Activated CD8-positive, alpha-beta T cell treated with anti-CD3 and anti-CD28 coated beads, Interleukin-2, amount 10 ng/mL, durations not matched to agents 7 days and 5 days (primary cell): Measurements from ENCODE around the gene TFB1M. TPM values are rescaled to one million over a fixed set of nuclear protein-coding genes. Genes with fewer than 3 reads are reported as not detected.

Source experiments
- ATAC-seq: fragments of 150-1000 bp; cut with Tn5 transposase; one replicate; pipeline ENCODE4 v1.10.0; 2021; ENCODE audit warnings: moderate library complexity
- CTCF ChIA-PET: fragments of 350-600 bp; sonication (Branson Sonifier 250); formaldehyde crosslinking; loops from one replicate; lab custom pipeline; 2021; ENCODE audit warnings: antibody characterized with exemption; lab: Charles Lee
- POLR2A ChIA-PET: fragments of 350-600 bp; sonication (Branson Sonifier 250); formaldehyde crosslinking; loops from one replicate; lab custom pipeline; 2021; ENCODE audit warnings: antibody characterized with exemption; lab: Charles Lee
- DNase-seq: peaks from one replicate; pipeline ENCODE4 v3.0.0-alpha.2; 2020
- H3K27ac Mint-ChIP-seq: one replicate; pipeline ENCODE4 v1.8.0; 2021; ENCODE audit warnings: mild to moderate bottlenecking, mixed read lengths
- H3K27me3 Mint-ChIP-seq: one replicate; pipeline ENCODE4 v1.8.0; 2021; ENCODE audit warnings: low read depth, mixed read lengths
- H3K36me3 Mint-ChIP-seq: one replicate; pipeline ENCODE4 v1.8.0; 2021; ENCODE audit warnings: low read depth, mixed read lengths
- H3K4me1 Mint-ChIP-seq: one replicate; pipeline ENCODE4 v1.8.0; 2021; ENCODE audit warnings: low read depth, mixed read lengths
- H3K4me3 Mint-ChIP-seq: one replicate; pipeline ENCODE4 v1.8.0; 2021; ENCODE audit warnings: mild to moderate bottlenecking, mixed read lengths
- H3K9me3 Mint-ChIP-seq: one replicate; pipeline ENCODE4 v1.8.0; 2022; ENCODE audit warnings: mixed read lengths; ENCODE audit not compliant: insufficient read depth
- total RNA-seq, 2 experiments: library from RNA; stranded (reverse); gene quantifications; one replicate each; pipeline ENCODE4 v1.2.3, GENCODE V29; 2021

Gene TFB1M
- total RNA-seq, 2 experiments from 2014 or later = 34.9 to 35.1 TPM

DNA sequence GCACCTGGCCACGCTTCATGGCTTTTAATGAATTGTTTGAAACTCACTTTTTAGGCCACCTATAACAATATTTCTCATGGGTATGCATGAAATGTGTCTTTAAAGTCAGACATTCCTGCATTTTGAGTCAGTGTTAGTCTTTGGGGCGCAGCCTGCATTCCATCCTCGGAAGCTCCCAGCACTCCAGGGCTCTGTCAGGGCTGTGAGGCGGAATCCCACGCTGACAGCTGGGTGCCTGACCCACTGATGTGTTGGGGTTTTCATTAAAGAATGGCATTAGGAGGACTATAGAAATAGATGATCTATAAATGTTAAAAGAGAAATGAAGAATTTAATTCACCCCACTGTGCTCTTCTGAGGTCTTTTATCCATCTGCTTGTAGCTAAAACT, 66.7 kb downstream of the TFB1M start:
- Mint-ChIP-seq H3K27ac (no peak overlapping the region), H3K4me1 (no peaks in the 10 kb centered on the region), H3K4me3 (no peak overlapping the region), H3K36me3 (peaks cover 13% of the 10 kb centered on the region), H3K27me3 (no peaks in the 10 kb centered on the region), H3K9me3 (no peaks in the 10 kb centered on the region)
- no peak for ATAC-seq
- ChIA-PET POLR2A (no interaction called here), CTCF (interaction anchor here (0.9 to 3.0 kb wide), 6 partner anchors 20 to 572 kb away, joined by 3 to 20 read pairs (median 5); no protein-coding TSS in a partner anchor)
- no peak for DNase-seq

- Mint-ChIP-seq H3K27ac (no peak overlapping the region), H3K4me1 (no peaks in the 10 kb centered on the region), H3K4me3 (no peak overlapping the region), H3K9me3 (no peaks in the 10 kb centered on the region), H3K36me3 (peaks cover 13% of the 10 kb centered on the region), H3K27me3 (no peaks in the 10 kb centered on the region)
- CTCF ChIA-PET = interaction anchor here (2.1 to 3.0 kb wide), 3 partner anchors 21 to 319 kb away, joined by 6 to 20 read pairs (median 9); no protein-coding TSS in a partner anchor
- ATAC-seq (no peak), DNase-seq (no peak)
- POLR2A ChIA-PET = no interaction called here
These were observed 67.5 kb downstream of the TFB1M start for GRCh38 chr6:155246825-155247224.

- Mint-ChIP-seq H3K9me3 (no peaks in the 10 kb centered on the region), H3K4me3 (no peak overlapping the region), H3K36me3 (peaks cover 11% of the 10 kb centered on the region), H3K27ac (no peak overlapping the region), H3K27me3 (no peaks in the 10 kb centered on the region), H3K4me1 (no peaks in the 10 kb centered on the region)
- ATAC-seq (no peak), DNase-seq (no peak)
- POLR2A ChIA-PET = no interaction called here
- CTCF ChIA-PET = no interaction called here
These were observed 68.5 kb downstream of the TFB1M start for GRCh38 chr6:155245831-155246230.

- no peaks in the 10 kb centered on the region for H3K27me3 Mint-ChIP-seq
- no peaks in the 10 kb centered on the region for H3K9me3 Mint-ChIP-seq
- DNase-seq (no peak), ATAC-seq (no peak)
- no peak overlapping the region for H3K27ac Mint-ChIP-seq
- peaks cover 9% of the 10 kb centered on the region for H3K36me3 Mint-ChIP-seq
- CTCF ChIA-PET = no interaction called here
- no peak overlapping the region for H3K4me3 Mint-ChIP-seq
- POLR2A ChIA-PET = no interaction called here
- no peaks in the 10 kb centered on the region for H3K4me1 Mint-ChIP-seq
These were observed 69.1 kb downstream of the TFB1M start for GRCh38 chr6:155245193-155245592.

GRCh38 chr6:155244434-155244833, 69.8 kb downstream of the TFB1M start:
- Mint-ChIP-seq H3K4me3 (no peak overlapping the region), H3K9me3 (no peaks in the 10 kb centered on the region), H3K36me3 (peaks cover 6% of the 10 kb centered on the region), H3K27me3 (no peaks in the 10 kb centered on the region), H3K27ac (no peak overlapping the region), H3K4me1 (no peaks in the 10 kb centered on the region)
- DNase-seq (no peak), ATAC-seq (no peak)
- POLR2A ChIA-PET = no interaction called here
- CTCF ChIA-PET = no interaction called here

DNA sequence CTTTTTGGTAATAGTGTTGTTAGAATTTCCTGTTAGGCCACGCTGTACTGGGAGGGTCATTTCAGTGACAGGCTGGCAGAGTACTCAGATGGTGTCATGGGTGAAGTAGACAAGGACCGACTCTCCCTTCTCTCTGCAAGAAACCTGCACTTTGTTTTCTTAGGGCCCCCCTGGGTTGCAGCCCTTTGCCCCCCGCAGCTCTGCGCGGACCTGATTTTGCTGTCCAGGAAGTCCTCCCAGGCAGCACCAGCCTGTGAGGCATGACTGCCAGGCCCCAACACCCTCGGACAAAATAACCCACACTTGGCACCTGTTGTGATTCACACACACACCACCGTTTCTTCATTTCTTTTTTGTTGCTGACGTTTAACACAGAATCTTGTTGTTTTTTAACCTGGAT, 72.3 kb downstream of the TFB1M start:
- peaks cover 5% of the 10 kb centered on the region for H3K36me3 Mint-ChIP-seq
- H3K27me3 Mint-ChIP-seq = no peaks in the 10 kb centered on the region
- no peak for DNase-seq
- H3K27ac Mint-ChIP-seq = no peak overlapping the region
- no peak for ATAC-seq
- no peaks in the 10 kb centered on the region for H3K4me1 Mint-ChIP-seq
- H3K9me3 Mint-ChIP-seq = peaks cover 4% of the 10 kb centered on the region
- no peak overlapping the region for H3K4me3 Mint-ChIP-seq
- CTCF ChIA-PET = no interaction called here
- POLR2A ChIA-PET = no interaction called here

DNA sequence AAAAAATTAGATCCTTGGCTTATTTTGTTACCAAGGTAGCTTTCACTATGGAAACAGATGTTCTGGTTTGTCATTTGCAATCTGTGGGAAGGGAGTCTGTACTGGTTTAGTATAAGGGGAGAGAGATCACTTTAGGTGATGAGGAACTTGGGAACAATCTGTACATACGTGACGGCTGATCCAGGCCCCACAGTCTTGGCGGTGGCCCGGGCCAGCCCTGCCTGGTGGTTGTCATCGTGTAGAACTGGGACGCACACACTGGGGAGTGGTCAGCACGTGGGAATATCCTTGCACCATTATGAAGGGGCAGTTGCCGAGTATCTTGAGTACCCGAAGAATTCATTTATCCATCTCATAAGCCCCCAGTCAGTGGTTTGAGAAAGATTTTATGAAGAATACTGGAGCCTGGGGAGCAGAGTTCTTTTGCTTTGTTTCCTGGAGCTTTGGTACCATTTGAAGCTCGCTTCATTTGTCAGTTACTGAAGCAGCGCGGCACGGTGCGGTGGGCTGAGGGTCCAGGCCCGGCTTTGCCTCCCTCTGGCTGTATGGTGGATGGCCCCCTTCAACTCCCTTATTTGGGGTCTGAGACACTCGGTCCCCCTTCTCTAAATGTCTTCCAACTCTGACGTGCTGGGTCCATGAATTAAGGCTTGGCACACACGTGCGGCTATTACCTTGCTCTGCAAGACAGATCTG, 73.2 kb downstream of the TFB1M start:
- Mint-ChIP-seq H3K4me1 (no peaks in the 10 kb centered on the region), H3K9me3 (peaks cover 4% of the 10 kb centered on the region), H3K36me3 (peaks cover 2% of the 10 kb centered on the region), H3K27ac (no peak overlapping the region), H3K4me3 (no peak overlapping the region), H3K27me3 (no peaks in the 10 kb centered on the region)
- DNase-seq (no peak), ATAC-seq (no peak)
- ChIA-PET CTCF (interaction anchor here (0.6 kb wide), 1 partner anchor 313 kb away, joined by 3 read pairs; no protein-coding TSS in a partner anchor), POLR2A (no interaction called here)

GRCh38 chr6:155237613-155238012, 76.7 kb downstream of the TFB1M start:
- ATAC-seq = no peak
- Mint-ChIP-seq H3K36me3 (peaks cover 2% of the 10 kb centered on the region), H3K27me3 (peaks cover 1% of the 10 kb centered on the region), H3K9me3 (peaks cover 4% of the 10 kb centered on the region), H3K4me1 (no peaks in the 10 kb centered on the region), H3K27ac (no peak overlapping the region), H3K4me3 (no peak overlapping the region)
- ChIA-PET CTCF (no interaction called here), POLR2A (no interaction called here)
- DNase-seq = no peak

- H3K36me3 Mint-ChIP-seq = peaks cover 2% of the 10 kb centered on the region
- ATAC-seq = no peak
- DNase-seq = no peak
- H3K9me3 Mint-ChIP-seq = peaks cover 4% of the 10 kb centered on the region
- H3K4me1 Mint-ChIP-seq = no peaks in the 10 kb centered on the region
- H3K27me3 Mint-ChIP-seq = peaks cover 1% of the 10 kb centered on the region
- CTCF ChIA-PET = interaction anchor here (0.7 to 1.3 kb wide), 4 partner anchors 33 to 61 kb away, joined by 3 to 6 read pairs (median 3); no protein-coding TSS in a partner anchor
- POLR2A ChIA-PET = no interaction called here
- H3K4me3 Mint-ChIP-seq = no peak overlapping the region
- H3K27ac Mint-ChIP-seq = no peak overlapping the region
These were observed 79.2 kb downstream of the TFB1M start for GRCh38 chr6:155235087-155235486.

- DNase-seq = no peak
- H3K36me3 Mint-ChIP-seq = peaks cover 2% of the 10 kb centered on the region
- no peak for ATAC-seq
- H3K27me3 Mint-ChIP-seq = peaks cover 3% of the 10 kb centered on the region
- H3K4me3 Mint-ChIP-seq = no peak overlapping the region
- POLR2A ChIA-PET = no interaction called here
- CTCF ChIA-PET = interaction anchor here (0.7 to 1.1 kb wide), 2 partner anchors 34 to 60 kb away, joined by 3 read pairs; no protein-coding TSS in a partner anchor
- no peaks in the 10 kb centered on the region for H3K4me1 Mint-ChIP-seq
- H3K9me3 Mint-ChIP-seq = peaks cover 4% of the 10 kb centered on the region
- no peak overlapping the region for H3K27ac Mint-ChIP-seq
These were observed 79.6 kb downstream of the TFB1M start for GRCh38 chr6:155234687-155235086.

GRCh38 chr6:155234167-155234566, 80.1 kb downstream of the TFB1M start:
- peaks cover 2% of the 10 kb centered on the region for H3K36me3 Mint-ChIP-seq
- DNase-seq = no peak
- H3K4me1 Mint-ChIP-seq = no peaks in the 10 kb centered on the region
- ChIA-PET POLR2A (no interaction called here), CTCF (no interaction called here)
- peaks cover 4% of the 10 kb centered on the region for H3K9me3 Mint-ChIP-seq
- H3K4me3 Mint-ChIP-seq = no peak overlapping the region
- peaks cover 3% of the 10 kb centered on the region for H3K27me3 Mint-ChIP-seq
- no peak overlapping the region for H3K27ac Mint-ChIP-seq
- ATAC-seq = no peak

- Mint-ChIP-seq H3K4me1 (no peaks in the 10 kb centered on the region), H3K4me3 (no peak overlapping the region), H3K27me3 (peaks cover 3% of the 10 kb centered on the region), H3K36me3 (peaks cover under 1% of the 10 kb centered on the region), H3K27ac (no peak overlapping the region), H3K9me3 (peaks cover 1% of the 10 kb centered on the region)
- DNase-seq (no peak), ATAC-seq (no peak)
- ChIA-PET POLR2A (no interaction called here), CTCF (no interaction called here)
These were observed 81.4 kb downstream of the TFB1M start for GRCh38 chr6:155232848-155233247.
